Gastroesophageal sphincter (tissue), 3 donors: ENCODE measurements around the gene RAB4A.

Experiments
- POLR2AphosphoS5 ChIP-seq: sonication (generic); formaldehyde crosslinking; IDR thresholded peaks from one replicate; pipeline ENCODE4 v1.6.1; 2017; ENCODE audit warnings: antibody characterized with exemption
- TF ChIP-seq, protein P1 (sequence below), 4 experiments: fragments of 200-600 bp in 2 of 4; fragments of 450-650 bp in 2 of 4; sonication (generic) in 1 of 4; IDR thresholded peaks; one replicate each; pipeline ENCODE4 v1.5.1; 2017 to 2019; ENCODE audit warnings: antibody characterized with exemption in 4 of 4, mild to moderate bottlenecking in 2 of 4, moderate library complexity in 2 of 4

DNA sequence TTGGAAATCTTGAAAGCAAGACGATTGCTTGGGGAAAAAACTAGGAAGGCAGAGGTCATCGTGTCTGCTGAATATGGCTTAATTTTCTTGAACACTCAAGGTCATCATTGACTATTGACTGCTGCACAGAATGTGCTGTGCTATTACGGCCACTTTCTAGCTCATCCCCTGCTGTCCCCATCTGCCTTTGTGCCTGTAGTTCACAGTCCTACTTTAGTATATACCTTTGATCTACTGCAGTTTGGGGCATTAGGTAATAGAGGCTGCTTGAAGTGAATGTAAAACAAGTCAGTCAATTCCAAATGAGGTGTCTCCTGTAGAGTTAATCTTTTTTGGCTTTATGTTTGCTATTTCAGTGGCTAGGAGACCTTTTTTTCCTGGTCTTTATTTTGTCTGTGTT, 8.3 kb downstream of the RAB4A start:
- TF ChIP-seq, protein P1, sequence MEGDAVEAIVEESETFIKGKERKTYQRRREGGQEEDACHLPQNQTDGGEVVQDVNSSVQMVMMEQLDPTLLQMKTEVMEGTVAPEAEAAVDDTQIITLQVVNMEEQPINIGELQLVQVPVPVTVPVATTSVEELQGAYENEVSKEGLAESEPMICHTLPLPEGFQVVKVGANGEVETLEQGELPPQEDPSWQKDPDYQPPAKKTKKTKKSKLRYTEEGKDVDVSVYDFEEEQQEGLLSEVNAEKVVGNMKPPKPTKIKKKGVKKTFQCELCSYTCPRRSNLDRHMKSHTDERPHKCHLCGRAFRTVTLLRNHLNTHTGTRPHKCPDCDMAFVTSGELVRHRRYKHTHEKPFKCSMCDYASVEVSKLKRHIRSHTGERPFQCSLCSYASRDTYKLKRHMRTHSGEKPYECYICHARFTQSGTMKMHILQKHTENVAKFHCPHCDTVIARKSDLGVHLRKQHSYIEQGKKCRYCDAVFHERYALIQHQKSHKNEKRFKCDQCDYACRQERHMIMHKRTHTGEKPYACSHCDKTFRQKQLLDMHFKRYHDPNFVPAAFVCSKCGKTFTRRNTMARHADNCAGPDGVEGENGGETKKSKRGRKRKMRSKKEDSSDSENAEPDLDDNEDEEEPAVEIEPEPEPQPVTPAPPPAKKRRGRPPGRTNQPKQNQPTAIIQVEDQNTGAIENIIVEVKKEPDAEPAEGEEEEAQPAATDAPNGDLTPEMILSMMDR (IDR thresholded peaks at IDR 0.05): no peak
- TF ChIP-seq POLR2AphosphoS5: no peak
